ENCODE data around the gene DUSP1.

The DUSP1 gene

GRCh38 chr5:172762214-172763119 lies 8.5 kb downstream of the DUSP1 start:
- DNase-seq (ENCODE audit: low spot score): no peak

GRCh38 chr5:172760959-172761358 lies 10.0 kb downstream of the DUSP1 start:
- no peak for DNase-seq (ENCODE audit: low spot score)

- DNase-seq (ENCODE audit: low spot score): no peak
These were observed 10.9 kb downstream of the DUSP1 start for GRCh38 chr5:172760136-172760535.

- DNase-seq (ENCODE audit: low spot score): no peak
These were observed 12.2 kb downstream of the DUSP1 start for GRCh38 chr5:172758834-172759149.

- DNase-seq (ENCODE audit: low spot score): peak; percentile 80
These were observed 12.7 kb downstream of the DUSP1 start for GRCh38 chr5:172758077-172758833.

GRCh38 chr5:172757394-172758010 lies 13.5 kb downstream of the DUSP1 start:
- DNase-seq (ENCODE audit: low spot score): no peak

GRCh38 chr5:172756764-172757393 lies 14.1 kb downstream of the DUSP1 start:
- DNase-seq (ENCODE audit: low spot score): no peak

- no peak for DNase-seq (ENCODE audit: low spot score)
These were observed 16.2 kb downstream of the DUSP1 start for GRCh38 chr5:172754596-172755356.

GRCh38 chr5:172753101-172753500 lies 17.9 kb downstream of the DUSP1 start:
- DNase-seq (ENCODE audit: low spot score): no peak

GRCh38 chr5:172751761-172752510 lies 19.1 kb downstream of the DUSP1 start:
- no peak for DNase-seq (ENCODE audit: low spot score)

- no peak for DNase-seq (ENCODE audit: low spot score)
These were observed 20.9 kb downstream of the DUSP1 start for GRCh38 chr5:172749881-172750633.

GRCh38 chr5:172749076-172749475 lies 21.9 kb downstream of the DUSP1 start:
- no peak for DNase-seq (ENCODE audit: low spot score)

- DNase-seq (ENCODE audit: low spot score): no peak
These were observed 22.6 kb downstream of the DUSP1 start for GRCh38 chr5:172748341-172748843.

- no peak for DNase-seq (ENCODE audit: low spot score)
These were observed 23.5 kb downstream of the DUSP1 start for GRCh38 chr5:172747471-172747870.

- no peak for DNase-seq (ENCODE audit: low spot score)
These were observed 24.3 kb downstream of the DUSP1 start for GRCh38 chr5:172746725-172747124.

- no peak for DNase-seq (ENCODE audit: low spot score)
These were observed 25.2 kb downstream of the DUSP1 start for GRCh38 chr5:172745838-172746237.

- DNase-seq (ENCODE audit: low spot score): no peak
These were observed 25.6 kb downstream of the DUSP1 start for GRCh38 chr5:172745406-172745805.

GRCh38 chr5:172744123-172745104 lies 26.6 kb downstream of the DUSP1 start:
- DNase-seq (ENCODE audit: low spot score): peak; percentile 24

Data from kidney tubule cell (primary cell).